ENCODE results near the gene GARIN5A. TPM values are rescaled to one million over a fixed set of nuclear protein-coding genes. Genes with fewer than 3 reads are reported as not detected.
A peak's percentile ranks its signal among the peaks of the same experiment; 100 is the strongest.

GARIN5A gene
- polyA plus RNA-seq, 10 donors: 3.4 to 6.1 (median 4.3) TPM

DNA sequence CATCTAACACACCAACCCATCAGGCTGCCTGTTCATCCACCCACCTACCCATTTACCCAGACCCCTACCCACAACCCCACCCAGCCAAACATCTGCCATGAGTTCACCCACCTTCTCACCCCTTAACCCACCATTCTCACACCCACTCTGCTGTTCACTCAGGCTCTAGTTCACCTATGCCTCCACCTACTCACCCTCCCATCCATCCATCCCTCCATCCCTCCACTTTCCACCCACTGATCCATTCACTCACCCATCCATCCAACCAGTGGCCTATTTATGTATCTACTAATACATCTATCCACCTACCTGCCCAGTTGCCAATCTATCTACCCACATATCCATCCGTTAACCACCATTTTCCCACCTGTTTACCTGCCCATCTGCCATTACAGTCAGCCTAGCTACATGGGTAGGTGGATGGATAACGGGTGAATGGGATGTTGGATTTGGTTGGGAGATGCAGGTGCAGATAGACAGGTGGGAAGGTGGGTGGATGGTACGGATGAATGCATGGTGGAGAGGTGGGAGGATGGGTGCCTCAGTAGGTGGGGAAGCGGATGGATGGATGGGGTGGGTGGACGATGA, 38.7 kb downstream of the GARIN5A start:
- no peak for DNase-seq

DNA sequence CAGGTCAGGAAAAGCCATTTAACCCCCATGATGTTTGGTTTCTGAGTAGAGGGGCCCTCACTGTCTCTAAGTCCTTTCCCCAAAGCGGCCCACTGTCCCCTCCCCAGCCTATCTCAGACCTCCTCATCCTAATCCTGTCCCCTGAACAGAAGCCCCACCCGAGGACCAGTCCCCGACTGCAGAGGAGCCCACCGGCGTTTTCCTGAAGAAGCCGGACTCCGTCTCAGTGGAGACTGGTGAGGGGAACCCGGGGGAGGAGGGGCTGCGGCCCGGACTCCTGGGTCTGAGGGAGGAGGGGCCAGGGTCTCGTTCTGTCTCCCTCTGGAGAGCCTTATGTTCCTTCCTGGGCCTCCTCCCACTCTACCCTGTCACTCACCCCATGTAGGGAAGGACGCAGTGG, 41.0 kb downstream of the GARIN5A start:
- DNase-seq: no peak

DNA sequence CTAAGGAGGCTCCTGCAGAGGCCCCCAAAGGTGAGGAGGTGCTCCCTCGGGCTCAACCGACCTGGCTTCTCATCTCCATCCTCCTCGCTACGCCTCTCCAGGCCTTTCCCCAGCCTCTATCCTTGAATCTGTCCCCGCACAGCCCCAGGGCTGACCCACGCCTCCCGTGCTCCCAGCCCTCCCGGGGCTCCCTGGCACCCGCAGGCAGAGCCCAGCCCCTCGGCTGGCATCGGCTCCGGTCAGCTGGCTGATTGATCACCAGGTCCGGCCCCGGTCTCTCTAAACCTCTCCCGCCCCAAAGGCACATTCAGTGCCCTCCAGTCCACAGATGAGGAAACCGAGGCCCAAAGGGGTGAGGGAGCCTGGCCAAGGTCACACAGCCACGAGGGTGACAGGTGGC, 41.4 kb downstream of the GARIN5A start:
- no peak for DNase-seq

DNA sequence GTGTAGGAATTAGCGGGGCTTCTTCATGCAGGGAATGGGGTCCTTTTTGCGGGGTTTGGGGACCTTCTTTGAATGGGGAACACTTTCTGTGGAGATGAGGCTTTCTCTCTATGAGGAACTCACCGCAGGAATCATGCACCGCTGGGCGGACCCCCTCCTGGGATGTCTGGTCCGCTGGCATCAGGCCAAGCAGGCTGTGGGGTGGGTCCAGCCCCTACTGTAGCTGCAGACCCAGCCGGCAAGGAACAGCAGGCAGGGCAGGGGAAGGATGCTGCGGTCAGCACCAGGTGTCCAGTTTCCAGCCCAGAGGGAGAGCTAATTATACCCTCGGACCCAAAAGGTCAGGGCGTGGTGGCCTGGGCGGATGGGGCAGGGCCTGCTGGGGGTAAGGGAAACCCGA, 42.1 kb downstream of the GARIN5A start:
- no peak for DNase-seq

DNA sequence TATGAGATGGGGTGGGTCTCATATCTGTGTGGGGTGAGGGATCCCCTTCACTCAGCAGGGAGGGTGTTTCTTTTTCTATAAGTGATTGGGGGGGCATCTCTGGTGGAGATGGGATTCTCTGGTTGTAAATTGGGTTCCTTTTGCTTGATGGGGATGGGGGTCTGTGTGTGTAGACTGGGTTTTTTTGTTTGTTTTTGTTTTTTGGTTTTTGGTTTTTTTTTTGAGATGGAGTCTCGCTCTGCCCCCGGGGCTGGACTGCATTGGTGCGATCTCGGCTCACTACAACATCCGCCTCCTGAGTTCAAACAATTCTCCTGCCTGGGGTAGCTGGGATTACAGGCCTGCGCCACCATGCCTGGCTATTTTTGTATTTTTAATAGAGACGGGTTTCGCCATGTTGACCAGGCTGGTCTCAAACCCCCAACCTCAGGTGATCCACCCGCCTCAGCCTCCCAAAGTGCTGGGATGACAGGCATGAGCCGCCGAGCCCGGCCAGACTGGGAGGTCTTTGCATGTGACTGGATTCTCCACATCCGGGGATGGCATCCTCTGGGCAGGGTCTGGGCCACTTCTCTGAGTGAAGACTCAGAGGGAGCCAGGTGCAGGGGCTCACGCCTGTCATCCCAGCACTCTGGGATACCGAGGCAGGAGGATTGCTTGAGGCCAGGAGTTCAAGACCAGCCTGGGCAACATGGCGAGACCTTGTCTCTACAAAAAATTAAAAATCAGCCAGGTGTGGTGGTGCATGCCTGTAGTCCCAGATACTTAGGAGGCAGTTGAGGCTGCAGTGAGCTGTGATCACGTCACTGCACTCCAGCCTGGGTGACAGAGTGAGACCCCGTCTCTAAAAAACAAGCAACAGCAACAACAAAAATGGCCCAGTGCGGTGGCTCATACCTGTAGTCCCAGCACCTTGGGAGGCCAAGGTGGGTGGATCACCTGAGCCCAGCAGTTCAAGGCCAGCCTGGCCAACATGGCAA, 43.2 kb downstream of the GARIN5A start:
- DNase-seq: no peak

DNA sequence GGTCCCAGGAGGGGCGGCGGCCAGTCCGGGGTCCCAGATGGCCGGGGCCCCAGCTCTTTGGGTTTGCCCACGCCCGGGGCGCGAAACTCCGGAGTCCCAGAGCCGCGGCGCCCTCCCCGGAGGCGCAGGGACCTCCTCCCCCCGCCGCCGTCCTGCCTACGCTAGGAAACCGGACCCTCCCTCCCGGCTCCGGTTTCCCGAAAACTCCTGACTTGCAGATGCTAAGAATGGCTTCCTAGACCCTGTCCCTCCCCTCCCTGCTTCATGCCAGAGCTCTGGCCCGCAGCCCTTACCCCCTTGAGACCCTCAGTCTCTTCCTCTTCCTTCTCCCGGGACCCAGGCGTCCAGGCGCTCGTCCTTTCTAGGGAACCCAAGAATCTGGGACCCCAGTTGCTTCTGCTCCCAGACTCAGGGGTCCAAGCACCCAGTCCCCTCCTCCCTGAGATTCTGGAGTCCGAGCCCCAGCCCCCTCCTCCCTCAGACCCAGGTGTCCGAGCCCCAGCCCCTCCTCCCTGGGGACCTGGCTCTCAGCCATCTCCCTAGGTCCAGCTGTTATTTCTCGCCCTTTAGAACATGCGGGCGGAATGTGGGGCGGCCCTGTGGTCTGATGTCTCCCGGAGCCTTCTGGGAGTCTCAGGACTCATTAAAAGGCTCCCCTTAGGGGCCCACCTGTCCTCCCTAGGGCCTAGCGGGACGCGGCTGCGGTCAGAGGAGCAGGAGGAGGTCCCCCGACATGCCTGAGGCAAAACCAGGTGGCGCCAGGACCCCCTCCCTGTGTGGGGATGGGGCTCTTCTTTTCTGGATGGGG, 44.2 kb downstream of the GARIN5A start, which contains the start of gene MYBPC2:
MYBPC2 (plus strand) TSS at position 672 of the 808 bp plus-strand sequence; CDS start at position 734, 62 bp downstream.
- DNase-seq: peak; percentile 54 to 80 (median 64)

DNA sequence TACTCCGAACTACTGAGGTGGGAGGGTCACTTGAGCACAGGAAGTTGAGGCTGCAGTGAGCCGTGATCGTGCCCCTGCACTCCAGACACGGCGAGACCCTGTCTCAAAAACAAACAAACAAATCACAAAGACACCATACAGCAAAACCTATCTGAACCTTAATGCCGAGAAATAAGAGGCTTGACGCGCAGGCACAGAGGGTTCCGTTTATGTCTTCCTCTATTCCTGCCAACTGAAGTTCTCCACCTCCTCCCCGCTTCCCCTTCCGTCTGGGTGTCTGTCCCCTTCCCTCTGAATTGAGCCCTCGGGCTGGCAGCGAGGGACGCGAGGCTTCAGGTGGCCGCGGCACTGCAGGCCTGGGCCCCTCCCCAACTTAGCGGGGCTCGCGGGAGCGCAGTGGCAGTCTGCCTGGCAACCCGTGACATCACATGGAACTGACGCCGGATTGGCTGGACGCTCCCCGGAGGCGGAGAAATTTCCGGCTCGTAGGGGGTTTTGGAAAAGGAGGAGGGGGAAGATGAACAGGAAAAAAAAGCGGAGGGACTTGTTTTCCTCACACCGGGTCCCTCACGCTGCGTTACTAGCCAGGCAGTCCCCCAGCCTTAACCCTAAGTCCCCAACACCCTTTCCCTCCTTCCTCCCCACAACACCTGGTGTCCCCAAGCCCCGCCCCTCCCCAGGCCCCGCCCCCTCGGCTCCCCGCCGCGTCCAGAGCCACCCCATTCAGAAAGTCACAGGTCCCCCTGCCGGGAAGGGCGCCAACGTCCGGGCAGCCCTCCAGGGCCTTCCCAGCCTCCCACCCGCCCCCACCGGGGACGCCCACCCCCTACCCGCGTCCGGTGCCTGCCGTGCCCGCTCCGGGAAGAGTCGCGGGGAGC, 45.1 kb downstream of the GARIN5A start:
- DNase-seq: peak; percentile 80 to 95 (median 91)

DNA sequence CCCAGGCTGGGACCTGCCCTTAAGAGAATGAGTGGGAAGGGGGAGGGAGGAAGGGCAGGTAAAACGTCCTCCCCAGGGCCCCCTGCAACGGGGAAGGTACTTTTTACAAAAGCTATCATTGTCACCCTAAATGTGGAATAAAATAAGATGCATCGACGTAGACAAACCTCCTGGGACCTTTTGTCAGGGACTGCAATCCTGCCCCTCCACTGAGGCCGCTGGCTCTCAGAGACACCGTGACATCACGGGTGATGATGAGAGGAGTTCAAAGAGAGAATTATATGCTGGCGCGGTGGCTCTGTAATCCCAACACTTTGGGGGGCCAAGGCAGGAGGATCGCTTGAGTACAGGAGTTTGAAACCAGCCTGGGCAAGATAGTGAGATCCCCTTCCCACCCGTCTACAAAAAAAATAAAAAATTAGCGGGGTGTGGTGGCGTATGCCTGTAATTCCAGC, 45.7 kb downstream of the GARIN5A start:
- DNase-seq: no peak

DNA sequence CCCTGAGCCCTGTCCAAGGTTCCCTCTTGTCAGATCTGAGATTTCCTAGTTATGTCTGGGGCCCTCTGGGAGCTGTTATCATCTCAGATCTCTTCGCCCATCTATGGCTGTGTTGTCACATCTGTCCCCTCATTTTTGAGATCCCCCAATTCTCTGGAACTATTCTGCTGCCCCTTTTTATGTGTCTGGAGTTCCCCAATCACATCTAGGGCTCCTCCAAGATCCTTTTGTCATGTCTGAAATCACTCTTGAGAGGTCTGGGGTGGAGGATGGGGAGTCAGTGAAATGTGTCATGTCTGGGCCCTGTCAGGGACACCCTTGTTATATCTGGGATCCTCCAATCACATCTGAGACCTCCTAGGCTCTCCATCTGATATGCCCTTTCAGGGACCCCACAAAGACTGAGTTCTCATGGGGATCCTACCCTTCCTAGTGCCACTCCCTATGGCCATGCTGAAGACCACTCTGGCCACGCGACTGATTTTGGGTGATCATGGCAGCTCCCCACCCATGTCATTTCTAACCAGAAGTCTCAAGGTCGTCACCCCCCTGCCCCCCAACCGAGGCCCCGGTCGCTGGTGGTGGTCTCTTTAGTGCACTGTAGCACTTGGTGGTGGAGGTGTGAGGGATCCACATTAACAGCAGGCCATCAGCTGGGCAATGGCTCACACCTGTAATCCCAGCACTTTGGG, 47.7 kb downstream of the GARIN5A start:
- DNase-seq: no peak

DNA sequence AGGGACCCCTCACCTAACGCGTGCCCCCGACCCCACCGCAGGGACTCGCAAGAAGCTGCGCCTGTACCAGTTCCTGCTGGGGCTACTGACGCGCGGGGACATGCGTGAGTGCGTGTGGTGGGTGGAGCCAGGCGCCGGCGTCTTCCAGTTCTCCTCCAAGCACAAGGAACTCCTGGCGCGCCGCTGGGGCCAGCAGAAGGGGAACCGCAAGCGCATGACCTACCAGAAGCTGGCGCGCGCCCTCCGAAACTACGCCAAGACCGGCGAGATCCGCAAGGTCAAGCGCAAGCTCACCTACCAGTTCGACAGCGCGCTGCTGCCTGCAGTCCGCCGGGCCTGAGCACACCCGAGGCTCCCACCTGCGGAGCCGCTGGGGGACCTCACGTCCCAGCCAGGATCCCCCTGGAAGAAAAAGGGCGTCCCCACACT, 48.6 kb downstream of the GARIN5A start:
- peak; percentile 65 to 95 (median 86) for DNase-seq

DNA sequence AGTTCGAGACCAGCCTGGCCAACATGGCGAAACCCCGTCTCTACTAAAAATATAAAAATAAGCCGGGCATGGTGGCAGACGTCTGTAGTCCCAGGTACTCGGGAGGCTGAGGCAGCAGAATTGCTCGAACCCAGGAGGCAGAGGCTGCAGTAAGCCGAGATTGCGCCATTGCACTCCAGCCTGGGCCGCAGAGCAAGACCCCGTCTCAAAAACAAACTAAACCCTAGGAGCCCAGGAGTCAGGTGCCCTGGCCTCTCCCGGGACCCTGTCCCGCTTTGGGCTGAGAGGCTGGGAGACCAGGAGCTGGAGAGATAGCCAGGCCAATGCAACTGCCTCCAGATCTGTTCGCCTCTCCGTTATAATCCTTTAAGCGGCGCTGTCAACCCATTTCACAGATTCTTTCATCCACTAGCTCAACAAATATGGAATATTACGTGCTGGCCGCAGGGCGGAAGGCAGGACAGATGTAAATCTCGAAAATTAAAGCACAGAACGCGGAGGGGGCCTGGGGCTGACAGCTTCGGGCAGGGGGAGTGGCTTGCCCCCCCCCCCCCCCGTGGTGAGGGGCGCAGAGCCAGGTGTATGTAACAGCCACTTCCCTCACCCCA, 49.2 kb downstream of the GARIN5A start:
- no peak for DNase-seq

DNA sequence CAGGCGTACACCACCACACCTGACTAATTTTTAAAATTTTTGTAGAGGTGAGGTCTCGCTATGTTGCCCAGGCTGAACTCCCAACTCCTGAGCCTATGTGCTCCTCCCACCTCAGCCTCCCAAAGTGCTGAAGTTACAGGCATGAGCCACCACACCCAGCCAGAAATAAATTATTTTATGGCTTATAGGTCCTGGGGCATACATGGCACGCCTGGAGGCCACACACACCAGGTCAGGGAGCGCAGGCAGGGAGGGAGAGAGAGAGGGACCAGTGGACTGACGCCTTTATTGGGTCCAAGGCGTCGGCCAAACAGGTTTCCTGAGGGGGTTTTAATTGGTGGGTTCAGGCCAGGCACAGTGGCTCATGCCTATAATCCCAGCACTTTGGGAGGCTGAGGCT, 51.1 kb downstream of the GARIN5A start:
- no peak for DNase-seq

DNA sequence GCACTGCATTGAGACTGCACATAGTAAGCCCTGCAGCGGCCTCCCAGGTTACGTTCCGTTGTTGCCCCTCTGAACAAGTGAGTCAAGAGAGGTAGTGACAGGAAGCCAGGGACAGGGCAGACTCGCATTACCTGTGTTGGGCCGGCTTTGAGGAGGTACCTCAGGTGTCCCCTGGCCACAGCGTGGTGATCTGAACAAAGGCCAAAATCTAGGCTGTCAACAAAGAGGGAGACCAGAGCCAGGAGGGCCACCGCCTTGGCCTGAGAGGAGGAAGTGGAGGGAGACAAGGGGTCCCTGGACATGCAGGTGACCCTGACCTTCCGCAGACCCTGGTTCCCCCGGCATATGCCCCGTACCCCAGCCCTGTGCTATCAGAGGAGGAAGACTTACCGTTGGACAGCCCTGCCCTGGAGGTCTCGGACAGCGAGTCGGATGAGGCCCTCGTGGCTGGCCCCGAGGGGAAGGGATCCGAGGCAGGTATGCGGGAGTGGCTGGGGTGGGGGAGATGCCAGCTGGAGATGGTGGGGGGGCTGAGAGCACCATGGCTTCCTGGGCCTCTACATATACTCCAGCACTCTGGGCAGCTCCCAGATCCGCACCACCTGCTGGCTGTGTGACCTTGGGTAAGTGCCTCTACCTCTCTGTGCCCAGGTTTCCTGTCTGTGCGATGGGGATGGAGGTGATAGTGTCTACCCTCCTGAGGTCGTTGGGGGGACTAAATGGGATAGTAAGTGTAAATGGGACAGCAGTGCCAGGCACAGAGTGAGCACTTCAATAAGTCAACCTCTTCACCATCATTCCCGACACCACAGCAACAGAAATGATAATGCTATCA, 53.2 kb downstream of the GARIN5A start:
- no peak for DNase-seq

DNA sequence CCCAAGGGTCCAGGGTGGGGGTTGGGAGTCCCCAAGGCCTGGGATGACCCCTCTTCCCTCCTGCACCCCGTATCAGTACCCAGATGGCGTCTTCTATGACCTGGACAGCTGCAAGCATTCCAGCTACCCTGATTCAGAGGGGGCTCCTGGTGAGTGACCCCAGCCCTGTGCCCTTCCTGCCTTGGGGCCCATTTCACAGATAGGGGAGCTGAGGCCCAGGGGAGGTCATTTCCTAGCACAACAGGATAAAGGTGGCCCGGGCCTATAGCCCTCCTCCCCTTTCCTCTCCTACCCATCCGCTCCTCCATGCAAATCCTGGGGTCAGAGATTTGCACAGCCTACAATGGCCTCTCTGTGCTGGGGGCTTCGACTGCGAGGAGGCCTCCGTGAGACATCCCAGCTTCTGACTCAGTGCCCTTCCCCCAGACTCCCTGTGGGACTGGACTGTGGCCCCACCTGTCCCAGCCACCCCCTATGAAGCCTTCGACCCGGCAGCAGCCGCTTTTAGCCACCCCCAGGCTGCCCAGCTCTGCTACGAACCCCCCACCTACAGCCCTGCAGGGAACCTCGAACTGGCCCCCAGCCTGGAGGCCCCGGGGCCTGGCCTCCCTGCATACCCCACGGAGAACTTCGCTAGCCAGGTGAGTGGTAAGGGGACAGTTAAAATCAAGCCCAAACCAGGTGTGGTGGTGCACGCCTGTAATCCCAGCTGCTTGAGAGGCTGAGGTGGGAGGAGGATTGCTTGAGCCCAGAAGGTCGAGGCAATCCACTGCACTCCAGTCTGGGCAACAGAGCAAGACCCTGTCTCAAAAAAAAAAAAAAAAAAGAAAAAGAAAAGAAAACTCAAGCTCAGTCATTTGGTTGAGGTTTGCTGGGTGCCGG, 54.0 kb downstream of the GARIN5A start:
- no peak for DNase-seq

DNA sequence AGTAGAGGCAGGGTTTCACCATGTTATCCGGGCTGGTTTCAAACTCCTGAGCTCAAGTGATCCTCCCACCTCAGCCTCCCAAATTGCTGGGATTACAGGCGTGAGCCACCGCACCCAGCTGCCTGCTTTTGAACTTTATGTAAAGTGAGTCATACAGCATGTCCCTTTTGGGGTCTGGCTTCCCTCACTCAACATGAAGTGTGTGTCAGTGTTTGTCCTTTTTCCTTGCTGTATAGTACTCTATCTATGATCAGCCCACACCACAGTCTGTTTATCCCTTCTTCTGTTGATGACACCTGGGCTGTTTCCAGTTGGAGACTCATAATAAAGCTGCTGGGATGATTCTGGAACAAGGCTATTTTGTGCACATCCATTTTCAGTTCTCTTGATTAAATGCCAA, 55.8 kb downstream of the GARIN5A start:
- DNase-seq: no peak

DNA sequence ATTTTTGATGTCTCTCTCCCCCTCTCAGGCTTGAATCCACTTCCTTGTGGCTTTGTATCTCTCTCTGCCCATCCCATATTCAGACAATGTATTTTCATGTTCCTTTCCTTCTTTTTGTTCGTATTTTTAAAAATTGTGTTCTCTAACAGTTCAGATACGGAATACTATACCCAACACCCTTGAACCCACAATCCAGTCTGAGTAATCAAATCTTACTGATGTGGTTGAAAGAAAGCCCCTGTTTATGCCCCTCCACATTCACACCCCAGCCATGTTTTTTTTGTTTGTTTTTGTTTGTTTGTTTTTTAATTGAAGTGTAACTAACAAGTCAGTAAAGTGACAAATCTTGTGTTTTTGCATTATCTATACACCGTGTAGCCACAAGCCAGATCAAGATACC, 56.5 kb downstream of the GARIN5A start:
- no peak for DNase-seq

DNA sequence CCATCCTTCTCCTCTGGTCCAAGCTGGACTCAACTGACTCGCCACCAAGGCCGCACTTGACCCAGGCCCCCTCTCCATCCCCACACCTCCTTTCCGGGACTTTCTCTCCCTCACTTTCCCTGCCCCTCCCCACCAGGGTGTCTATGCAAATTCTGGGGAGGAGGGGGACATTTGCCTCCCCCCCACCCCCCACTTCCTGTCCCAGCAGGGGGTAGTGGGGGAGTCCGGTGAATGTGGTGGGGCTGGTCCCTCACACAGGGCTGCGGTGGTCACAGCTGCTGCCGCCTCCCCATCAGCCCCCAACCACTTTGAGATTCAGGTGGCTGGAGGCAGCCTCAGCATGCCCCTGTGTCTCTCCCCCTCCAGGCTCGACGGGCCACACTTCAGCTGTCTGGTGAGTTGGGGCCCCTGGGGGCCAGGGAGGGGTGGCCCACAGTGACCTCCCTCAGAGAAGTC, 57.0 kb downstream of the GARIN5A start:
- no peak for DNase-seq
